ENCODE measurements around the gene RBM20. TPM values are rescaled to one million over a fixed set of nuclear protein-coding genes. Genes with fewer than 3 reads are reported as not detected.

The RBM20 gene
- polyA plus RNA-seq, 1 experiment: 0.11 TPM

- CTCF ChIA-PET: interaction anchor here (0.8 to 1.0 kb wide), 3 partner anchors 48 to 242 kb away, joined by 3 read pairs; no protein-coding TSS in a partner anchor
- DNase-seq (ENCODE audit: low read depth, low spot score): no peak
- H3K27me3 ChIP-seq (ENCODE audit: control insufficient read depth, insufficient read depth, low read length): peaks cover 20% of the 10 kb centered on the region
- H3K4me3 ChIP-seq (ENCODE audit: low read depth, low read length): no peak overlapping the region
- TF ChIP-seq CTCF (IDR thresholded peaks at IDR 0.05; ENCODE audit: low read depth, low read length): no peak
- H3K27ac ChIP-seq (ENCODE audit: low read depth, low read length): no peak overlapping the region
- POLR2A ChIA-PET: no interaction called here
- H3K9me3 ChIP-seq (ENCODE audit: control insufficient read depth, insufficient read depth, low read length): no peaks in the 10 kb centered on the region
These were observed 208.2 kb downstream of the RBM20 start for GRCh38 chr10:110852255-110852896.

- H3K9me3 ChIP-seq (ENCODE audit: control insufficient read depth, insufficient read depth, low read length): no peaks in the 10 kb centered on the region
- no peak for TF ChIP-seq CTCF (IDR thresholded peaks at IDR 0.05; ENCODE audit: low read depth, low read length)
- H3K27me3 ChIP-seq (ENCODE audit: control insufficient read depth, insufficient read depth, low read length): peaks cover 15% of the 10 kb centered on the region
- ChIA-PET CTCF (interaction anchor here (0.9 to 1.0 kb wide), 2 partner anchors 181 to 243 kb away, joined by 3 read pairs; no protein-coding TSS in a partner anchor), POLR2A (no interaction called here)
- DNase-seq (ENCODE audit: low read depth, low spot score): no peak
- H3K27ac ChIP-seq (ENCODE audit: low read depth, low read length): no peak overlapping the region
- H3K4me3 ChIP-seq (ENCODE audit: low read depth, low read length): no peak overlapping the region
These were observed 208.8 kb downstream of the RBM20 start for GRCh38 chr10:110852947-110853346.

- no peak for DNase-seq (ENCODE audit: low read depth, low spot score)
- ChIA-PET POLR2A (no interaction called here), CTCF (interaction anchor here (1.1 kb wide), 1 partner anchor 1283 kb away, joined by 4 read pairs; no protein-coding TSS in a partner anchor)
- no peaks in the 10 kb centered on the region for H3K9me3 ChIP-seq (ENCODE audit: control insufficient read depth, insufficient read depth, low read length)
- peaks cover 12% of the 10 kb centered on the region for H3K27me3 ChIP-seq (ENCODE audit: control insufficient read depth, insufficient read depth, low read length)
- H3K27ac ChIP-seq (ENCODE audit: low read depth, low read length): no peak overlapping the region
- no peak overlapping the region for H3K4me3 ChIP-seq (ENCODE audit: low read depth, low read length)
- no peak for TF ChIP-seq CTCF (IDR thresholded peaks at IDR 0.05; ENCODE audit: low read depth, low read length)
These were observed 209.9 kb downstream of the RBM20 start for GRCh38 chr10:110853921-110854605.

GRCh38 chr10:110857265-110858171, 213.4 kb downstream of the RBM20 start:
- no peak for TF ChIP-seq CTCF (IDR thresholded peaks at IDR 0.05; ENCODE audit: low read depth, low read length)
- ChIA-PET CTCF (interaction anchor here (0.6 to 2.4 kb wide), 4 partner anchors 29 to 300 kb away, joined by 3 to 6 read pairs (median 4); no protein-coding TSS in a partner anchor), POLR2A (interaction anchor here (3.8 kb wide), 1 partner anchor 14 kb away, joined by 22 read pairs; the partner anchor contains the start of gene PDCD4)
- H3K27ac ChIP-seq (ENCODE audit: low read depth, low read length): peak overlapping the region; percentile 35
- DNase-seq (ENCODE audit: low read depth, low spot score): peak; percentile 63
- no peaks in the 10 kb centered on the region for H3K9me3 ChIP-seq (ENCODE audit: control insufficient read depth, insufficient read depth, low read length)
- H3K27me3 ChIP-seq (ENCODE audit: control insufficient read depth, insufficient read depth, low read length): peaks cover 1% of the 10 kb centered on the region
- no peak overlapping the region for H3K4me3 ChIP-seq (ENCODE audit: low read depth, low read length)

Data from AG04450 (cell line).